PC-3 (cell line): Measurements from ENCODE around the gene SLC35A4.

Experiments used
- EZH2 ChIP-seq: fragments of 300-600 bp; sonication (generic); IDR thresholded peaks from one replicate; pipeline ENCODE4 v1.6.1; 2017; ENCODE audit warnings: antibody characterized with exemption, mild to moderate bottlenecking, low read length; ENCODE audit not compliant: unreplicated experiment
- EZH2phosphoT487 ChIP-seq: fragments of 300-600 bp; sonication (generic); IDR thresholded peaks from 2 replicates; pipeline ENCODE4 v1.6.1; 2018; ENCODE audit warnings: mild to moderate bottlenecking, antibody characterized with exemption, low read length, borderline replicate concordance
- TF ChIP-seq, protein P1 (sequence below): fragments of 300-600 bp; sonication (generic); conservative IDR thresholded peaks from 2 replicates; pipeline ENCODE4 v1.5.1; 2017; ENCODE audit warnings: antibody characterized with exemption, low read depth, mild to moderate bottlenecking, low read length

- TF ChIP-seq, protein P1, sequence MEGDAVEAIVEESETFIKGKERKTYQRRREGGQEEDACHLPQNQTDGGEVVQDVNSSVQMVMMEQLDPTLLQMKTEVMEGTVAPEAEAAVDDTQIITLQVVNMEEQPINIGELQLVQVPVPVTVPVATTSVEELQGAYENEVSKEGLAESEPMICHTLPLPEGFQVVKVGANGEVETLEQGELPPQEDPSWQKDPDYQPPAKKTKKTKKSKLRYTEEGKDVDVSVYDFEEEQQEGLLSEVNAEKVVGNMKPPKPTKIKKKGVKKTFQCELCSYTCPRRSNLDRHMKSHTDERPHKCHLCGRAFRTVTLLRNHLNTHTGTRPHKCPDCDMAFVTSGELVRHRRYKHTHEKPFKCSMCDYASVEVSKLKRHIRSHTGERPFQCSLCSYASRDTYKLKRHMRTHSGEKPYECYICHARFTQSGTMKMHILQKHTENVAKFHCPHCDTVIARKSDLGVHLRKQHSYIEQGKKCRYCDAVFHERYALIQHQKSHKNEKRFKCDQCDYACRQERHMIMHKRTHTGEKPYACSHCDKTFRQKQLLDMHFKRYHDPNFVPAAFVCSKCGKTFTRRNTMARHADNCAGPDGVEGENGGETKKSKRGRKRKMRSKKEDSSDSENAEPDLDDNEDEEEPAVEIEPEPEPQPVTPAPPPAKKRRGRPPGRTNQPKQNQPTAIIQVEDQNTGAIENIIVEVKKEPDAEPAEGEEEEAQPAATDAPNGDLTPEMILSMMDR: no peak
- TF ChIP-seq EZH2: no peak
- no peak for TF ChIP-seq EZH2phosphoT487
These were observed 40.6 kb upstream of the SLC35A4 start for GRCh38 chr5:140524003-140524402.
